ENCODE measurements around the gene HRH1. TPM values are rescaled to one million over a fixed set of nuclear protein-coding genes. Genes with fewer than 3 reads are reported as not detected.

HRH1 gene
- total and polyA plus RNA-seq, 2 of the 13 experiments (the other 11 are each of a cell fraction or from before 2014, with no cell fraction given) = not detected

DNA sequence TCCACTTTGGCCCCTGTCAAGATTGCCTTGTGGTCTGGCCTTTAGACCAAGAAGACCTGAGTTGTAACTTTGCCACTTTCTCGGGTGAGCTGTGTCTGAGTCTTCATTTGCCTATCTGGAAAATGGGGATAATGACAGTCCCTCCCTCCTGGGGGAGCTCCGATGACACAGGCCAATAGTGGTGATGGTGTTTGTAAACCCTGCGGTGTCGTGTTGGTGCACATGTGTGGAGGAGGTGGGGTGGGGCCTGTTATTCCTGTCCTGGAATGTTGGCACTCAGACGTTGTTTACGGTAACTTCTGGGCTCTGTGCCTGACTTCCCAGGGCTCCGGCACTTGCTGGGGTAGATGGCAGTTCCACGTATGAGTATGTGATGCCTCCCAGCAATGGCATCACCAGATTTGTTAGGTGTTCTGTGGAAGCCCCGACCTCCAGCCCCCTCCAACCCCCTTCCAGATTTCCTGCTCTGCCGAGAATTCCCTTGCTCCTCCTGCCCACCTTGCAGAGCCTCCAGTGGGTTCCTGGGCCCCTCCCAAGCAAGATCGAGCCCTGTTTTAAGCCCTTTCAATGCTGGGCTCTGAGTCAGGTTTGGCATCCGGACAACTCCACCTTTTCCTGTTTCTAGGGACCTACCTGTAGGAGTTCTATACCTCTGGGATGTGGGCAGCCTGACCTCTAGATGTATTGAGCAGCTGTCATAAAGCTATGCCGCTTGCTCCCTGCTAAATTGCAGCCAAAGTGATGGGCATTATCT lies 31.4 kb downstream of the HRH1 start:
- no peak overlapping the region for H3K4me2 ChIP-seq (ENCODE audit: low read depth, low read length)
- CTCF ChIA-PET (ENCODE audit: low intra/inter-chr PET ratio, low total read pairs) = no interaction called here
- H3K27ac ChIP-seq (ENCODE audit: extremely low read length, insufficient read depth, low read length) = no peak overlapping the region
- BruUV-seq (replicated peaks) = no TSS peak
- no peak for TF ChIP-seq NFYB (CRISPR knock-in tag; IDR thresholded peaks at IDR 0.05)
- TF ChIP-seq ZNF629 (CRISPR knock-in tag; conservative IDR thresholded peaks at IDR 0.05) = peak; percentile 56; the same call in 1 of the 2 replicates
- intact Hi-C loops (cut with micrococcal nuclease; ENCODE audit: unreplicated experiment) (no loop called here), in situ Hi-C loops (cut with HindIII; ENCODE audit: extremely low pct_ligation_motif_present, low pct_unique_long_range_greater_than_20kb) (no loop called here)
- no peak for ATAC-seq
- WGBS (ENCODE audit: low lambda C conversion rate) = 7% methylated on average over 8 of the region's 13 CpGs
- no peaks in the 10 kb centered on the region for H4K20me1 ChIP-seq (ENCODE audit: insufficient read depth, low read length)
- H3K9ac ChIP-seq (ENCODE audit: insufficient read depth, low read depth, low read length) = no peak overlapping the region
- H3K4me1 ChIP-seq (ENCODE audit: insufficient read depth, low read length) = no peaks in the 10 kb centered on the region
- peaks cover 0 to 31% of the 10 kb centered on the region in 2 experiments; a peak in 3 of 5 replicates for H3K27me3 ChIP-seq (ENCODE audit: control insufficient read depth in 1 of 2, insufficient read depth in 2 of 2, low read length in 2 of 2)
- no peaks in the 10 kb centered on the region for H3K36me3 ChIP-seq (replicated peaks in 1 of 2; ENCODE audit: control insufficient read depth in 1 of 2, insufficient read depth in 2 of 2, low read length in 2 of 2)
- no peak overlapping the region for H2AFZ ChIP-seq (ENCODE audit: low read length)
- DNase-seq (ENCODE audit: low spot score) = no peak
- no peaks in the 10 kb centered on the region for H3K79me2 ChIP-seq (ENCODE audit: insufficient read depth, low read length)
- H3K9me3 ChIP-seq (ENCODE audit: low read length) = no peaks in the 10 kb centered on the region
- no peak for FAIRE-seq
- no peak overlapping the region for H3K4me3 ChIP-seq (replicated peaks in 1 of 3; ENCODE audit: insufficient read depth in 1 of 3, low read depth in 2 of 3, low read length in 3 of 3)
- POLR2A ChIA-PET = no interaction called here

DNA sequence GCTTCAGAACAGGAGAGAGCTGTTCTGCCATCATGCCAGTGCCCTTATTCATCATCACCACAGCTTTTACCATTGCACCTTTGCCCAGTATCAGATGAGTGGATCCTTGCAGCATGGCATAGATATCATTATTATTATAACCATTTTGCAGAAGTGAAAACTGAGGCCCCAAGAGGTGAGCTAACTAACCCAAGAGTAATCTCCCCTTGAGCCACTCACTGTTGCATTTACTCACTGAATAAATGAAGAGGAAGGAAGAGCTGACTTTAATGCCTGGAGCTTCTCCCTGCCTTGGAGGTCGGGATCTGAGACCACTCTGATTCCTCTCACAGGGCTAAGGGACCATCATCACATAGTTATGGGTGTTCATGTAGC lies 32.0 kb downstream of the HRH1 start:
- in situ Hi-C loops (cut with HindIII; ENCODE audit: extremely low pct_ligation_motif_present, low pct_unique_long_range_greater_than_20kb) = no loop called here
- H3K4me3 ChIP-seq (replicated peaks in 1 of 3; ENCODE audit: insufficient read depth in 1 of 3, low read depth in 2 of 3, low read length in 3 of 3) = no peak overlapping the region
- no peak overlapping the region for H2AFZ ChIP-seq (ENCODE audit: low read length)
- no peaks in the 10 kb centered on the region for H3K9me3 ChIP-seq (ENCODE audit: low read length)
- no peaks in the 10 kb centered on the region for H3K36me3 ChIP-seq (replicated peaks in 1 of 2; ENCODE audit: control insufficient read depth in 1 of 2, insufficient read depth in 2 of 2, low read length in 2 of 2)
- no peaks in the 10 kb centered on the region for H3K79me2 ChIP-seq (ENCODE audit: insufficient read depth, low read length)
- no peaks in the 10 kb centered on the region for H3K4me1 ChIP-seq (ENCODE audit: insufficient read depth, low read length)
- FAIRE-seq (no peak), DNase-seq (ENCODE audit: low spot score) (no peak), ATAC-seq (no peak)
- POLR2A ChIA-PET = no interaction called here
- H3K27ac ChIP-seq (ENCODE audit: extremely low read length, insufficient read depth, low read length) = no peak overlapping the region
- intact Hi-C loops (cut with micrococcal nuclease; ENCODE audit: unreplicated experiment) = no loop called here
- CTCF ChIA-PET (ENCODE audit: low intra/inter-chr PET ratio, low total read pairs) = no interaction called here
- H3K4me2 ChIP-seq (ENCODE audit: low read depth, low read length) = no peak overlapping the region
- no TSS peak for BruUV-seq (replicated peaks)
- WGBS (ENCODE audit: low lambda C conversion rate) = 0% methylated on average over 1 of the region's 1 CpG
- no peak overlapping the region for H3K9ac ChIP-seq (ENCODE audit: insufficient read depth, low read depth, low read length)
- H3K27me3 ChIP-seq (ENCODE audit: control insufficient read depth in 1 of 2, insufficient read depth in 2 of 2, low read length in 2 of 2) = peaks cover 0 to 31% of the 10 kb centered on the region in 2 experiments; a peak in 3 of 5 replicates
- H4K20me1 ChIP-seq (ENCODE audit: insufficient read depth, low read length) = no peaks in the 10 kb centered on the region
- TF ChIP-seq ZNF205 (CRISPR knock-in tag; IDR thresholded peaks at IDR 0.05) (no peak), ZNF850 (CRISPR knock-in tag; conservative IDR thresholded peaks at IDR 0.05) (no peak), ERF (CRISPR knock-in tag; IDR thresholded peaks at IDR 0.05) (no peak), HDAC6 (IDR thresholded peaks at IDR 0.05; ENCODE audit: low read depth, low read length) (no peak), RBM22 (optimal IDR thresholded peaks at IDR 0.05; ENCODE audit: low read length) (no peak), ZNF230 (CRISPR knock-in tag; IDR thresholded peaks at IDR 0.05) (no peak), MTF2 (CRISPR knock-in tag; IDR thresholded peaks at IDR 0.05; ENCODE audit: borderline replicate concordance) (no peak), SCMH1 (CRISPR knock-in tag; IDR thresholded peaks at IDR 0.05; ENCODE audit: borderline replicate concordance) (no peak)
- TF ChIP-seq, protein P1, sequence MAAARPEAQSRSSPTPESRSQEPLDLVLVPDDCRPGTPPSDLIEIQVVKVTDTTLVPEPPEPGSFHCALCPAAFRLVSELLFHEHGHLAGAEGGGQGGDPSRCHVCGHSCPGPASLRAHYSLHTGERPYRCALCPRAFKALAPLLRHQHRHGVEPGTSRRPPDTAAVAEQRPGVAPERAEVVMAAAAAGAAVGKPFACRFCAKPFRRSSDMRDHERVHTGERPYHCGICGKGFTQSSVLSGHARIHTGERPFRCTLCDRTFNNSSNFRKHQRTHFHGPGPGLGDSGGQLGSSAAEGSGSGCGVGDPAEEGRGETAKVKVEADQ (CRISPR knock-in tag; IDR thresholded peaks at IDR 0.05; ENCODE audit: borderline replicate concordance) = no peak
- TF ChIP-seq, protein P2, sequence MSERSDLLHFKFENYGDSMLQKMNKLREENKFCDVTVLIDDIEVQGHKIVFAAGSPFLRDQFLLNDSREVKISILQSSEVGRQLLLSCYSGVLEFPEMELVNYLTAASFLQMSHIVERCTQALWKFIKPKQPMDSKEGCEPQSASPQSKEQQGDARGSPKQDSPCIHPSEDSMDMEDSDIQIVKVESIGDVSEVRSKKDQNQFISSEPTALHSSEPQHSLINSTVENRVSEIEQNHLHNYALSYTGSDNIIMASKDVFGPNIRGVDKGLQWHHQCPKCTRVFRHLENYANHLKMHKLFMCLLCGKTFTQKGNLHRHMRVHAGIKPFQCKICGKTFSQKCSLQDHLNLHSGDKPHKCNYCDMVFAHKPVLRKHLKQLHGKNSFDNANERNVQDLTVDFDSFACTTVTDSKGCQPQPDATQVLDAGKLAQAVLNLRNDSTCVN (CRISPR knock-in tag; IDR thresholded peaks at IDR 0.05; ENCODE audit: borderline replicate concordance) = no peak
- TF ChIP-seq, protein P3, sequence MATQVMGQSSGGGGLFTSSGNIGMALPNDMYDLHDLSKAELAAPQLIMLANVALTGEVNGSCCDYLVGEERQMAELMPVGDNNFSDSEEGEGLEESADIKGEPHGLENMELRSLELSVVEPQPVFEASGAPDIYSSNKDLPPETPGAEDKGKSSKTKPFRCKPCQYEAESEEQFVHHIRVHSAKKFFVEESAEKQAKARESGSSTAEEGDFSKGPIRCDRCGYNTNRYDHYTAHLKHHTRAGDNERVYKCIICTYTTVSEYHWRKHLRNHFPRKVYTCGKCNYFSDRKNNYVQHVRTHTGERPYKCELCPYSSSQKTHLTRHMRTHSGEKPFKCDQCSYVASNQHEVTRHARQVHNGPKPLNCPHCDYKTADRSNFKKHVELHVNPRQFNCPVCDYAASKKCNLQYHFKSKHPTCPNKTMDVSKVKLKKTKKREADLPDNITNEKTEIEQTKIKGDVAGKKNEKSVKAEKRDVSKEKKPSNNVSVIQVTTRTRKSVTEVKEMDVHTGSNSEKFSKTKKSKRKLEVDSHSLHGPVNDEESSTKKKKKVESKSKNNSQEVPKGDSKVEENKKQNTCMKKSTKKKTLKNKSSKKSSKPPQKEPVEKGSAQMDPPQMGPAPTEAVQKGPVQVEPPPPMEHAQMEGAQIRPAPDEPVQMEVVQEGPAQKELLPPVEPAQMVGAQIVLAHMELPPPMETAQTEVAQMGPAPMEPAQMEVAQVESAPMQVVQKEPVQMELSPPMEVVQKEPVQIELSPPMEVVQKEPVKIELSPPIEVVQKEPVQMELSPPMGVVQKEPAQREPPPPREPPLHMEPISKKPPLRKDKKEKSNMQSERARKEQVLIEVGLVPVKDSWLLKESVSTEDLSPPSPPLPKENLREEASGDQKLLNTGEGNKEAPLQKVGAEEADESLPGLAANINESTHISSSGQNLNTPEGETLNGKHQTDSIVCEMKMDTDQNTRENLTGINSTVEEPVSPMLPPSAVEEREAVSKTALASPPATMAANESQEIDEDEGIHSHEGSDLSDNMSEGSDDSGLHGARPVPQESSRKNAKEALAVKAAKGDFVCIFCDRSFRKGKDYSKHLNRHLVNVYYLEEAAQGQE (IDR thresholded peaks at IDR 0.05; ENCODE audit: borderline replicate concordance in 1 of 2, low read depth in 1 of 2, low read length in 2 of 2) = no peak
